GM12801 (cell line): Measurements from ENCODE around the gene ITIH3.

Experiments
- CTCF ChIP-seq: IDR thresholded peaks from one replicate; pipeline ENCODE4 v1.5.1; 2011; ENCODE audit warnings: control low read depth; ENCODE audit not compliant: insufficient read length; ENCODE audit errors: extremely low read depth

The ITIH3 gene

GRCh38 chr3:52827441-52827840 lies 32.8 kb downstream of the ITIH3 start:
- no peak for TF ChIP-seq CTCF

DNA sequence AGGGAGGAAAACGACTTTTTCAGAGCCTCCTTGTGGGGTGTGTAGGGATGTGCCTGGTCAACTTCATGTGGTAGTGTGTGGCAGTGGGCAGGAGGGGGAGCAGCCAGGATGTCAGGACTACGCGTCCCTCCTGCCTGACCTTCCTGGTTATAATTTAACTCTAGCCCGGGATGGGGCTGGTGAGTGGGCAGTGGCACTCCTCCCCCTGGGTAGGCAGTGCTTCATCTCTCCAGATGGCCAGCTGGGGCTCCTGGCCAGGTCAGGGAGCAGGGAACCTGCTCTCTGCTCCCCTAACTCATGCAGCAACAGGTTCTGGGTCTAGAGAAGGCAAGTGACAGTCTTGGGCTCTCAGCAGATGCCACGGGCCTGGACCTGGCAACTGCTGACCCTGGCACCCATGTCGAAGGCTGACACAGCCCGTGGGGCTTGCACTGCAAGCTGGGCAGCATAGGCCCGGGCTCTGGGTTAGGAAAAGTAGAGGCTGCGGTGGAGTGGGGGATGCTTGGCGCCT lies 33.3 kb downstream of the ITIH3 start:
- TF ChIP-seq CTCF, result no peak

DNA sequence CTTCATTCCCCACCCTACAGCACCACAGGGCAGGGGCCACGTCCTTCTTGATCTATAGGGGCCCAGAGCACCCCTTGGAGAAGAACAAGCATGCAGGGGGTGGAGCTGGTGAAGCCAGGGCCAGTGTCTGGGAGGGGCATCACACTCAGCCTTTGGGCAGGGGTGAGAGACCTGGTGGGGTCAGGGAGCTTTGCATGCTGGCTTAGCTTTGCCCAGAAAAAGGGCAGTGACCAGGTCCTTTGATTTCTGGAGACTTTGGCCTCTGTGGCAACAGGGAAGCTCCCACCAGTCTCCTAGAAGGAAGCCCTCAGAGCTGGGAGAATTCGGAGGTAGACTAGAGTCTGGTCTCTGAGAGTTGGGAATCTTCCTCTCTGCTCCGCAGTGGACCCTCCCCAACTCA lies 34.9 kb downstream of the ITIH3 start:
- TF ChIP-seq CTCF, result no peak

- no peak for TF ChIP-seq CTCF
Measured at GRCh38 chr3:52829906-52830463, 35.4 kb downstream of the ITIH3 start.

GRCh38 chr3:52830535-52831258 lies 36.1 kb downstream of the ITIH3 start, which contains the start of gene ITIH4:
ITIH4 (minus strand) TSS chr3:52830672; CDS start chr3:52830642, 30 bp downstream.
- TF ChIP-seq CTCF, result no peak

DNA sequence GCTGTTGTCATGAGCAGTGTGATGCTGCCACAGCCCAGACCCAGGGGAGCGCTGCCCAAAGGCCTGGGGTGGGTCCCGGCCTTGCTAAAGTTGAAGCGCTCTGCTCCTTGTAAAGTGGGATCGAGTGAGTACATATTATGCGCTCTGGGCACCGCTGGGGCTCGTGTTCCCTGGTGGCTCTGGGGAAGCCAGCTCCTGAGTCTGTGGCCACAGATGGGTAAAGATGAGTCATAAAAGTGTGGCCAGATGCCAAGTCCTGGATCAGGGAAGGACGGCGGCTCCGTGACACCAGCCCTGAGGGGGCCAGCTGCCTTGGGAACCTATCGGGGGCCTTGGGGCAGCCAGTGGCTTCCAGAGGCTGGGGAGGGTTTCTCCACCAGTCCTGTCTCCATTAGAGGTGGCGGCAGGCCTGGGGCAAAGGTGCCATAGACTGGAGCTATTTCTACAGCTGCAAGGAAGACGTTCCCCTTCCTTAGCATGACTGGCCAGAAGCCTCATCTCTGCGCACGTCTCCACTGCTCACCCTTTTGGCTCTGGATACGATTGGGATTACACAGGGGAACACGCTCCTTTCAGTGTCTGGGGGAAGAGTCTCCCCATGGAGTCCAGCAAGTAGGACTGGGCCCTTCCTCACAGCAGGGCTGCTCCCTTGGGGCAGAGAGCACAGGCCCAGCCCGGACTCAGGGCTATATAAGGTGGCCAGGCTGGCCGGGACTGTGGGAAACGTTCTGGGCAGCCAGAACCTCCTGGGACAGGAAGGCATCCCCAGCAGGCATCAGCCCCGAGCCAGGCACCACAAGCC lies 37.1 kb downstream of the ITIH3 start:
- no peak for TF ChIP-seq CTCF

GRCh38 chr3:52833202-52833601 lies 38.6 kb downstream of the ITIH3 start:
- TF ChIP-seq CTCF, result no peak
